DND-41 (cell line): ENCODE measurements around the gene CACNG8.

ENCODE experiments used
- ATAC-seq: fragments of 200-7000 bp; cut with Tn5 transposase; 3 replicates; pipeline ENCODE4 v1.9.1; 2021; ENCODE audit warnings: low read depth; ENCODE audit not compliant: insufficient read depth
- DNase-seq: peaks from one replicate; pipeline ENCODE4 v3.0.0-alpha.2; 2020
- H2AFZ ChIP-seq: 2 replicates; pipeline ENCODE4 v1.6.0; 2012; ENCODE audit warnings: low read depth, low read length
- H3K27ac ChIP-seq: 2 replicates; pipeline ENCODE4 v1.5.1; 2012; ENCODE audit warnings: low read length, inconsistent platforms
- H3K27me3 ChIP-seq: fragments of 200-600 bp; sonication (generic); 2 replicates; pipeline ENCODE4 v1.6.0; 2012; ENCODE audit warnings: low read length, mild to moderate bottlenecking, inconsistent platforms; ENCODE audit not compliant: insufficient read depth, poor library complexity
- H3K36me3 ChIP-seq: 2 replicates; pipeline ENCODE4 v1.5.1; 2012; ENCODE audit warnings: low read length, inconsistent platforms; ENCODE audit not compliant: insufficient read depth
- H3K4me1 ChIP-seq: 2 replicates; pipeline ENCODE4 v1.5.1; 2012; ENCODE audit warnings: mild to moderate bottlenecking, low read length; ENCODE audit not compliant: insufficient read depth
- H3K4me2 ChIP-seq: 2 replicates; pipeline ENCODE4 v1.6.0; 2012; ENCODE audit warnings: mild to moderate bottlenecking, moderate library complexity, low read length, inconsistent platforms; ENCODE audit not compliant: insufficient read depth
- H3K4me3 ChIP-seq, 2 experiments: fragments of 200-600 bp in 1 of 2; shearing (Covaris generic) in 1 of 2; 2 replicates each; pipeline ENCODE4 v1.5.1; 2012 to 2016; ENCODE audit warnings: inconsistent platforms in 2 of 2, low read length in 2 of 2, mild to moderate bottlenecking in 2 of 2, low read depth in 1 of 2, moderate library complexity in 1 of 2
- H3K79me2 ChIP-seq: 2 replicates; pipeline ENCODE4 v1.6.0; 2012; ENCODE audit warnings: low read length, inconsistent platforms; ENCODE audit not compliant: insufficient read depth
- H3K9ac ChIP-seq: 2 replicates; pipeline ENCODE4 v1.6.0; 2012; ENCODE audit warnings: low read depth, mild to moderate bottlenecking, inconsistent platforms, low read length, moderate library complexity
- H3K9me3 ChIP-seq: 2 replicates; pipeline ENCODE4 v1.5.1; 2012; ENCODE audit warnings: low read length, moderate library complexity, mild to moderate bottlenecking, inconsistent platforms; ENCODE audit not compliant: insufficient read depth, severe bottlenecking
- H4K20me1 ChIP-seq: 2 replicates; pipeline ENCODE4 v1.6.0; 2012; ENCODE audit warnings: low read length; ENCODE audit not compliant: insufficient read depth
- EZH2 ChIP-seq: IDR thresholded peaks from 3 replicates; pipeline ENCODE4 v1.6.1; 2012; ENCODE audit warnings: borderline replicate concordance, low read depth, mild to moderate bottlenecking, moderate library complexity, low read length, inconsistent platforms; ENCODE audit not compliant: severe bottlenecking
- TF ChIP-seq, protein P1 (sequence below): IDR thresholded peaks from 2 replicates; pipeline ENCODE4 v1.5.1; 2012; ENCODE audit warnings: borderline replicate concordance, low read length, moderate library complexity, mild to moderate bottlenecking; ENCODE audit not compliant: poor library complexity, severe bottlenecking; ENCODE audit errors: extremely low read depth

Gene CACNG8

GRCh38 chr19:53999694-54000093, 37.0 kb downstream of the CACNG8 start:
- no peak overlapping the region for H3K4me2 ChIP-seq
- no peaks in the 10 kb centered on the region for H3K4me1 ChIP-seq
- H3K9ac ChIP-seq = no peak overlapping the region
- no peaks in the 10 kb centered on the region for H4K20me1 ChIP-seq
- H3K4me3 ChIP-seq = no peak overlapping the region
- TF ChIP-seq, protein P1, sequence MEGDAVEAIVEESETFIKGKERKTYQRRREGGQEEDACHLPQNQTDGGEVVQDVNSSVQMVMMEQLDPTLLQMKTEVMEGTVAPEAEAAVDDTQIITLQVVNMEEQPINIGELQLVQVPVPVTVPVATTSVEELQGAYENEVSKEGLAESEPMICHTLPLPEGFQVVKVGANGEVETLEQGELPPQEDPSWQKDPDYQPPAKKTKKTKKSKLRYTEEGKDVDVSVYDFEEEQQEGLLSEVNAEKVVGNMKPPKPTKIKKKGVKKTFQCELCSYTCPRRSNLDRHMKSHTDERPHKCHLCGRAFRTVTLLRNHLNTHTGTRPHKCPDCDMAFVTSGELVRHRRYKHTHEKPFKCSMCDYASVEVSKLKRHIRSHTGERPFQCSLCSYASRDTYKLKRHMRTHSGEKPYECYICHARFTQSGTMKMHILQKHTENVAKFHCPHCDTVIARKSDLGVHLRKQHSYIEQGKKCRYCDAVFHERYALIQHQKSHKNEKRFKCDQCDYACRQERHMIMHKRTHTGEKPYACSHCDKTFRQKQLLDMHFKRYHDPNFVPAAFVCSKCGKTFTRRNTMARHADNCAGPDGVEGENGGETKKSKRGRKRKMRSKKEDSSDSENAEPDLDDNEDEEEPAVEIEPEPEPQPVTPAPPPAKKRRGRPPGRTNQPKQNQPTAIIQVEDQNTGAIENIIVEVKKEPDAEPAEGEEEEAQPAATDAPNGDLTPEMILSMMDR = no peak
- no peak for TF ChIP-seq EZH2
- H3K27ac ChIP-seq = no peak overlapping the region
- no peak overlapping the region for H2AFZ ChIP-seq
- H3K79me2 ChIP-seq = no peaks in the 10 kb centered on the region
- H3K9me3 ChIP-seq = no peaks in the 10 kb centered on the region
- ATAC-seq = no peak
- no peak for DNase-seq
- no peaks in the 10 kb centered on the region for H3K27me3 ChIP-seq
- H3K36me3 ChIP-seq = no peaks in the 10 kb centered on the region

GRCh38 chr19:54001496-54001895, 38.8 kb downstream of the CACNG8 start:
- Histone ChIP-seq H3K27me3 (no peaks in the 10 kb centered on the region), H4K20me1 (no peaks in the 10 kb centered on the region), H3K27ac (no peak overlapping the region), H3K4me2 (no peak overlapping the region), H3K4me3 (no peak overlapping the region), H3K9me3 (no peaks in the 10 kb centered on the region), H3K4me1 (no peaks in the 10 kb centered on the region), H3K36me3 (no peaks in the 10 kb centered on the region), H3K79me2 (no peaks in the 10 kb centered on the region), H2AFZ (no peak overlapping the region), H3K9ac (no peak overlapping the region)
- DNase-seq (no peak), ATAC-seq (no peak)
- TF ChIP-seq, protein P1 = no peak
- TF ChIP-seq EZH2 = no peak

GRCh38 chr19:54002495-54003315, 40.0 kb downstream of the CACNG8 start:
- no peaks in the 10 kb centered on the region for H3K79me2 ChIP-seq
- no peaks in the 10 kb centered on the region for H3K27me3 ChIP-seq
- no peaks in the 10 kb centered on the region for H4K20me1 ChIP-seq
- H2AFZ ChIP-seq = no peak overlapping the region
- no peak overlapping the region for H3K27ac ChIP-seq
- H3K4me2 ChIP-seq = no peak overlapping the region
- H3K4me1 ChIP-seq = no peaks in the 10 kb centered on the region
- no peak overlapping the region for H3K9ac ChIP-seq
- H3K4me3 ChIP-seq = no peak overlapping the region
- no peaks in the 10 kb centered on the region for H3K36me3 ChIP-seq
- TF ChIP-seq, protein P1 = no peak
- TF ChIP-seq EZH2 = no peak
- H3K9me3 ChIP-seq = no peaks in the 10 kb centered on the region
- DNase-seq (no peak), ATAC-seq (no peak)
